ENCODE results near the gene CMPK2.

Gene CMPK2

GRCh38 chr2:6808426-6808825, 57.3 kb downstream of the CMPK2 start:
- DNase-seq: no peak

- DNase-seq: no peak
Measured at GRCh38 chr2:6806604-6807003, 59.1 kb downstream of the CMPK2 start.

GRCh38 chr2:6800553-6800952, 65.2 kb downstream of the CMPK2 start:
- no peak for DNase-seq

All from activated T-cell treated with anti-CD3 and anti-CD28 coated beads, Interleukin-2, amount 50 U/mL, for 48 hours (primary cell).